ENCODE data around the gene LRR1.
A peak's percentile ranks its signal among the peaks of the same experiment; 100 is the strongest.
"Not testable (repeated sequence)": the region's sequence is repeated elsewhere in the genome, so short reads cannot be mapped to it uniquely, and the experiment has no call there.

Gene LRR1, protein sequence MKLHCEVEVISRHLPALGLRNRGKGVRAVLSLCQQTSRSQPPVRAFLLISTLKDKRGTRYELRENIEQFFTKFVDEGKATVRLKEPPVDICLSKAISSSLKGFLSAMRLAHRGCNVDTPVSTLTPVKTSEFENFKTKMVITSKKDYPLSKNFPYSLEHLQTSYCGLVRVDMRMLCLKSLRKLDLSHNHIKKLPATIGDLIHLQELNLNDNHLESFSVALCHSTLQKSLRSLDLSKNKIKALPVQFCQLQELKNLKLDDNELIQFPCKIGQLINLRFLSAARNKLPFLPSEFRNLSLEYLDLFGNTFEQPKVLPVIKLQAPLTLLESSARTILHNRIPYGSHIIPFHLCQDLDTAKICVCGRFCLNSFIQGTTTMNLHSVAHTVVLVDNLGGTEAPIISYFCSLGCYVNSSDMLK

GRCh38 chr14:49598485-49599300 is at the start of gene LRR1:
LRR1 (plus strand) TSS chr14:49598940; CDS start chr14:49599021, 81 bp downstream.
- peak; percentile 77 for DNase-seq

- DNase-seq: no peak
These were observed 49.3 kb upstream of the LRR1 start for GRCh38 chr14:49549446-49549845.

DNA sequence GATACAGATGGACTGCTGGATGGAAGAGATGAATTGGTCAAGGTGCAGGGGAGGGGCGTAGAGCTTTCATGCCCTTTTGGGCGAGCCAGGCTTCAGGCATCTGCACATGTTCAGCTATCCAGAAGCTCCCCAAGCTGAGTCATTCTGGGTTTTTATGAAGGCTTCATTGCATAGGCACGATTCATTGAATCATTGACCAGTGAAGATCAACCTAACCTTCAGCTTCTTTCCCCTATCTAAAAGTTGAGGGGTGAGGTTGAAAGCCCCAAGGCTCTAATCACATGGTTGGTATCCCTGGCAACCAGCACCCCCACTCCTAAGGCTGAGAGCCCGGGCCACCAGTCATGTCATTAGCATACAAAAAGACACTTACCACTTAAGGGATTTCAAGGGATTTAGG is 48.9 kb upstream of the LRR1 start:
- DNase-seq: no peak

DNA sequence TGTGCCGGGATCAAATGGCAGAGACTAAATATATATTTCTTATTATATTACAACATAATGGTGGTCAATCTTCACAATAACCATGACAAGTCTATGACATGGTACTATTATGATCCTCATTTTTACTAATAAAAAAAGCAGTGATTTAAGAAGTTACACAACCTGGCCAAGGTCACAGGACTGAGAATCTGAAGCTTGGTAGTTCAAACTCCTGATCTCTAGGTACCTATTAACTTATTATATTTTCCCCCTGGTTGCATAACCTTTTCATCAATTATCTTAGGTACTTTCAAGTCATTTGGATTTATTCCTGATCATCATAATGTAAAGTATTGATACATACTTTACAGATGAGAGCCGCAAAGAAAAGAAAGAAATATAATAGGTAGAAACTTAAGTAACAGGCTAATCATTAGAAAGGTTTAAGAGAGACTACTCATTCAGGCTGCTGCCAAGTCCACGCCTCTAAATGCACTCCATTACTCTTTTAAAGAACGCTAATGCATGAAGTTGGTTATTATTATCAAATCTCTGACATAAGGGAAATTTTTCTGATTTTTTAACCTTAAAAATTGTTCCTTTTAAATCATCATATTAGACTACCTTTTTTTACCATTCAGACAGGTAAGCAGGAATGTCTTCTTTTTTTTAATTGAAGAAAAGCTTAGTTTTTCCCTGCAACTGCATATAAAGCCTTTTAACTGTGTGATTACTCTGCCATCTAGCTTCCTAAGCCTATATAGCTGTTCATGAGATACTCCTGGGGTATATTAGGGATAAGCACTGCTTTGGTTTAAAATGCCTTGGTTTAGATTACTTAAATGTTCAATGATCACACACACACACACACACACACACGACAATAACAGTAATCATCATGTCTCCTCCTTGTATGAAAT is 48.2 kb upstream of the LRR1 start:
- no peak for DNase-seq

- no peak for DNase-seq
These were observed 47.2 kb upstream of the LRR1 start for GRCh38 chr14:49551569-49551968.

GRCh38 chr14:49553106-49553505 is 45.6 kb upstream of the LRR1 start:
- no peak for DNase-seq

DNA sequence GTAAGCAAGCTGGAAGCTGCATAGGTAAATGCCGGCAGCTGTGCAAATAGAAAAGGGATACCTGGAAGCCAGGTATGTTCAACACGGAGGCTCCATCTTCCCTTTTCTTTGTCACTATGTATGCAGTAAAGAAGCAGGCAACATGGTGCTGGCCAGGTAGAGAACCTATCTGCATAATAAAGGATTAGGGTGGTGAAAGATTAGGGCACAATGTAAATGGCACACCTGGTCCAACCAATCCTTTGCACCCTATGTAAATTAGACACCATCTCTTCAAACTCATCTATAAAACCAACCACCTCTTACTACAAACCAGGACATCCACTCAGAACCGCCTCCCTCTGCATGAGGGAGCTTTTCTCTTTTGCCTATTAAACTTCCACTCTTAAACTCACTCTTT is 44.8 kb upstream of the LRR1 start:
- DNase-seq: peak; percentile 71

DNA sequence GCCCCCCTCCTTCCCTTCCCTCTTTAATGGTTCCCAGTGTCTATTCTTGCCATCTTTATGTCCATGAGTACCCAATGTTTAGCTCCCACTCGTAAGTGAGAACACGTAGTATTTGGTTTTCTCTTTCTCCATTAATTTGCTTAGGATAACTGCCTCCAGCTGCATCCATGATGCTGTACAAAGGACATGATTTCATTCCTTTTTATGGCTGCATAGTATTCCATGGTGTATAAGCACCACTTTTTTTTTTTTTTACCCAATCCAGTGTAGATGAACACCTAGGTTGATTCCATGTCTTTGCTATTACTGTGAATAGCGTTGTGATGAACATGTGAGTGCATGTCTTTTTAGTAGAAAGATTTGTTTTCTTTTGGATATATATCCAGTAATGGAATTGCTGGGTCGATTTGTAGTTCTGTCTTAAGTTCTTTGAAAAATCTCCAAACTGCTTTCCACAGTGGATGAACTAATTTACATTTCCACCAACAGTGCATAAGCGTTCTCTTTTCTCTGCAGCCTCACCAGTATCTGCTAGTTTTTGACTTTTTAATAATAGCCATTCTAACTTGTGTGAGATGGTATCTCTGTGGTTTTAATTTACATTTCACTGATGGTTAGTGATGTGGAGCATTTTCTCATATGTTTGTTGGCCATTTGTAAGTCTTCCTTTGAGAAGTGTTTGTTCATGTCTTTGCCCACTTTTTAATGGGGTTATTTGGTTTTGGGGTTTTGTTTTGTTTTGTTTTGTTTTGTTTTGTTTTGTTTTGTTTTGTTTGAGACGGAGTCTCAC is 38.6 kb upstream of the LRR1 start:
- DNase-seq: no peak

GRCh38 chr14:49566714-49567113 is 32.0 kb upstream of the LRR1 start:
- DNase-seq: no peak

DNA sequence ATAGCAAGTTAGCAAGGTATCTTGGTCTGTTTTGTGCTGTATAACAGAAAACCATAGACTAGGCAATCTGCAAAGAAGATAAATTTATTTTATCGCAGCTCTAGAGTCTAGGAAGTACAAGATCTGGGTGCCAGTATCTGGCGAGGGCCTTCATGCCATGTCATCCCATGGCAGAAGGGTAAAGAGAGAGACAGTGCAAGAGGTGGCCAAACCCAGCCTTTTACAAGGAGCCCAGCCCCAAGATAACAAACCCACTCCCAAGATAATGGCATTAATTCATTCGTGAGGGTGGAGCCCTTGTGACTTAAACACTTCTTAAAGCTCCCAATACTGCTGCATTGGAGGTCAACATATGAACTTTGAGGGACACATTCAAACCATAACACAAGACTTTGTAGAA is 29.5 kb upstream of the LRR1 start:
- no peak for DNase-seq

DNA sequence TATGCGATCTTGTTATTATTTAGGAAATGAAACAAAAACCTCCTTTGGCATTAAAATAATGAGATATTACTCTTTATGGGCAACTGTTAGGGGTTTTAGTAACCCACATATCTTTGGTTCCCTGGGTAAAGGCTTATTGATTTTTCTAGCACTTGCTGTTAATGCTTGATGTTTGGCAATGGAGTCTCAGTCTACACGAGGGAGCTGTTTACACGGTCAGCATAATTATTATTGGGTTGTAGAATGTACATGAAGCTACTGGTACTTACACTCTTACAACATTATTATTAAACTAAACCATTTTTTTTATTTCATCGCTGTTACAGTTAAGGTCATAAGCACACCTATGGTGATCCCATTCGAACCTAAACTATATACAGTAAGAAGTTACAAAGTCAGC is 24.7 kb upstream of the LRR1 start:
- no peak for DNase-seq

- no peak for DNase-seq
These were observed 20.6 kb upstream of the LRR1 start for GRCh38 chr14:49578141-49578540.

DNA sequence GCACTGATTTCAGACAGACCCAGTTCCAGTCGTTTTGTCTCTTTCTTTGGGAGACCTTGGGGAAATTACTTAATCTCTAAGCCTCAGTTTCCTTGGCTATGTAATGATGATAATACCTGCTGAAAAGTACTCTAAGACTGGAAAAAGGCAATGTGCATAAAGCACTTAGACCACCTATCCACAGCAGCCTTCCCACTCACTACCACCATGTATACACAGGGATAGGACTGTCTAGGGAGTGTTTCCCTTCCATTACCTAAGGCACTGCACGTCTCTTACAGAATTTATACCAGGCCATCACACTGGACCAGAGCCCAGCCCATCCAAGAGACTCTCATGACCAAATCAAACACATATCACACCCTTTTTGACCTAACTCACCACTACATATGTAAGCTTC is 18.9 kb upstream of the LRR1 start:
- DNase-seq: no peak

DNA sequence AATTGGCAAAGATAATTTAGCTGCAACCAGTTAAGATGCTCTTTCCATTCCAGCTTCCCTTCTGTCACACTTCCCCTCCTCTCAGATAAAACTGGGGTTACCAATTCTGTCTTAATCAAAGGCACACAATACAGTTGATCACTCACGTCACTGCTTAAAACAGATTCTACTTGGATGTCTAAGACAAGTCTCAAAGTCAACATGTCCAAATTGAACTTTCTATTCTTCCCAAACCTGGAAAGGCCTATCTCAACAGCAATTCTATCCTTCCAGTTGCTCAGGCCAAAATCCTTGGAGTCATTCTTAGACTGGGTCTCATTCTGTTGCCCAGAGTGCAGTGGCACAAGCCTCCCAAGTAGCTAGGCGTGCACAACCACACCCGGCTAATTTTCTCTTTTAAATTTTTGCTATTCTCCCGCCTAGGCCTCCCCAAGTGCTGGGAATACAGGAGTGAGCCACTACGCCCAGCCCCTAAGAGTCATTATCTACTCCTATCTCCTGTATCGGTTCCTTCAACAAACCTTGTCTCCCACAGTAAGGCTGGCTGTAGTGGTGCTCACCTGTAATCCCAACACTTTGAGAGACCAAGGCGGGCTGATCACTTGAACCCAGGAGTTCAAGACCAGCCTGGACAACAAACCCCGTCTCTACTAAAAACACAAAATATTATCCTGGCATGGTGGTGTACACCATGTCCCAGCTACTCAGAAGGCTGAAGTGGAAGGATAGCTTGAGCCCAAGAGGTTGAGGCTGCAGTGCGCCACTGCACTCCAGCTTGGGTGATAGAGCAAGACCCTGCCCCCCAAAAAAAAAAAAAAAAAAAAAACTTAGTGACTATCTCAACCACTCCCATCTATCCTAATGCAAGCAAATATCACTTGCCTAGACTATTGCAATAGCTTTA is 17.3 kb upstream of the LRR1 start:
- DNase-seq: no peak

GRCh38 chr14:49582113-49582977 is 16.4 kb upstream of the LRR1 start:
- no peak for DNase-seq

DNA sequence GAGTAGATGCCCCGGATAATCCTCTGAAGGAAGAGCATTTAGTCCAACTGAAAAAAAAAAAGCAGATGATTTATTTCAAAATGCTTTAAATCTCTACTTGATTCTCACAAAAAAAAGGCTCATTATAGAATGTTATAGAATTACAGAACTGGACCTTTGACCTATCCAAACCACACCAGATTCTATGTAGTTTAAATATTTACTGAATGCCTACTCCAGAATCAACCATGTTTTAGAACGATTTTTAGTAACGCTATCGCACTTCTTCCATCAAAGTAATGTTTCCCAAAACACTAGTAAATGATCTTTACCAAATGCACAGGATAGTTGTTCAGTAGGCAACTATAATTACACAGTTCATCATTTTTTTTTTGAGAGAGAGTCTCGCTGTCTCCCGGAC is 15.1 kb upstream of the LRR1 start:
- DNase-seq: no peak

DNA sequence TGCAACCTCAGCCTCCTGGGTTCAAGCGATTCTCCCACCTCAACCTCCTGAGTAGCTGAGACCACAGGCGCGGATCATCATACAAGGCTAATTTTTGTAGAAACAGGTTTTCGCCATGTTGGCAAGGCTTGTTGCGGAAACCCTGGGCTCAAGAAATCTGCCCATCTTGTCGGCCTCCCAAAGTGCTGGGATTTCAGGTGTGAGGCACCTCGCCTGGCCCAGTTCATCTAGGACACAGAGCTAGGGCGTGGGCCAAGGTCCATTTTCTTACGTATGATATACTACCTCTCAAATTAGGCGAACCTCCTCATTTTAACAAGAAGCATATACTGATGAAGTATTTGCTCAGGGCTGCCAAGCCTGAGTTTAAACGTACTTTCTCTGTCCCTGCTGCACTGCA is 14.7 kb upstream of the LRR1 start:
- no peak for DNase-seq

DNA sequence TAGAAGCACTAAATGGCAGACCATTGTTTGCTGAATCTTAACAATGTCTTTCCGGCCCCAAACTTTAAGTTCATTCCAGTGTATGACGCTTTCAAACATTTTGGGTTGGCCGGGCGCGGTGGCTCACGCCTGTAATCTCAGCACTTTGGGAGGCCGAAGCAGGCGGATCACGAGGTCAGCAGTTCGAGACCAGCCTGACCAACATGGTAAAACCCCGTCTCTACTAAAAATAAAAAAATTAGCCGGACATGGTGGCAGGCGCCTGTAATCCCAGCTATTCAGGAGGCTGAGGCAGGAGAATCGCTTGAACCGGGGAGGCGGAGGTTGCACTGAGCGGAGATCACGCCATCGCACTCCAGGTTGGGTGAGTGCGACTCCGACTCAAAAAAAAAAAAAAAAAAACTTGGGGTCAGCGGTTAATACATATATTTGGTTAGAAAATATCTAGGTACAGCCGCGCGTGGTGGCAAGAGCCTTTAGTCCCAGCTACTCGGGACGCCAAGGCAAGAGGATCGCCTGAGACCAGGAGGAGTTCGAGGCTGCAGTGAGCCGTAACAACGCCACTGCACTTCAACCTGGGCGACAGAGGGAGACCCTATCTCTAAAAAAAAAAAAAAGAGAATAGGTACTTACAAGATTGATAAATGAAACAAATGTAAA is 13.6 kb upstream of the LRR1 start:
- not testable (repeated sequence) for DNase-seq

- DNase-seq: peak; percentile 97
These were observed 12.7 kb upstream of the LRR1 start, which contains the start of gene RPS29 for GRCh38 chr14:49585803-49586672. RPS29 (minus strand) TSS chr14:49586380; CDS start chr14:49586346, 34 bp downstream.

All from DMS153 (cell line).